Measurements from ENCODE around the gene PRPF4. TPM values are rescaled to one million over a fixed set of nuclear protein-coding genes. Genes with fewer than 3 reads are reported as not detected.
"Not testable (repeated sequence)": the region's sequence is repeated elsewhere in the genome, so short reads cannot be mapped to it uniquely, and the experiment has no call there.

Gene PRPF4
- total RNA-seq, 1 donor from 2014 or later, result 29.4 TPM

- Mint-ChIP-seq H3K9me3 (no peaks in the 10 kb centered on the region), H3K27me3 (ENCODE audit: low read depth) (no peaks in the 10 kb centered on the region), H3K36me3 (peaks cover 48% of the 10 kb centered on the region), H3K4me3 (no peak overlapping the region), H3K4me1 (no peaks in the 10 kb centered on the region), H3K27ac (no peak overlapping the region)
- no peak for DNase-seq (ENCODE audit: low spot score in 2 of 2, unreplicated experiment in 2 of 2)
- no peak for TF ChIP-seq CTCF (IDR thresholded peaks at IDR 0.05; ENCODE audit: unreplicated experiment)
These were observed 13.6 kb downstream of the PRPF4 start for GRCh38 chr9:113289091-113289490.

DNA sequence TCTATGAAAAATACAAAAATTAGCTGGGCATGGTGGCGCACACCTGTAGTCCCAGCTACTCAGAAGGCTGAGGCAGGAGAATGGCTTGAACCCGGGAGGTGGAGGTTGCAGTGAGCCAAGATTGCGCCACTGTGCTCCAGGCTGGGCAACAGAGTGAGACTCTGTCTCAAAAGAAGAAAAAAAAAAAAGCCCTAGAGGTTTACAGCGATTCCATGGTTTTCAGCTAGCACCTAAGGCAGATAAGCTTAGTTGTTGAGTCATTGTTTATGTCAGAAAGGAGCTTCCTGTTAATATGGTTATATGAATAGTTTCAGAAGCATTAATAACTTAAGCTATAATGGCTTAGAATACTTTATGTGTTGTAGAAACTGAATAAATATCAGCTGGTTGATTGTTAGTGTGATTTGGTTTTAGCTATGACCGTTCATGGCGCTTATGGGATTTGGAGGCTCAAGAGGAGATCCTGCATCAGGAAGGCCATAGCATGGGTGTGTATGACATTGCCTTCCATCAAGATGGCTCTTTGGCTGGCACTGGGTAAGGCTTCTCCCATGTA, 14.7 kb downstream of the PRPF4 start:
- no peak for DNase-seq (ENCODE audit: low spot score in 2 of 2, unreplicated experiment in 2 of 2)
- Mint-ChIP-seq H3K9me3 (no peaks in the 10 kb centered on the region), H3K4me3 (no peak overlapping the region), H3K27ac (no peak overlapping the region), H3K27me3 (ENCODE audit: low read depth) (no peaks in the 10 kb centered on the region), H3K4me1 (no peaks in the 10 kb centered on the region), H3K36me3 (peaks cover 39% of the 10 kb centered on the region)
- TF ChIP-seq CTCF (IDR thresholded peaks at IDR 0.05; ENCODE audit: unreplicated experiment), result no peak

DNA sequence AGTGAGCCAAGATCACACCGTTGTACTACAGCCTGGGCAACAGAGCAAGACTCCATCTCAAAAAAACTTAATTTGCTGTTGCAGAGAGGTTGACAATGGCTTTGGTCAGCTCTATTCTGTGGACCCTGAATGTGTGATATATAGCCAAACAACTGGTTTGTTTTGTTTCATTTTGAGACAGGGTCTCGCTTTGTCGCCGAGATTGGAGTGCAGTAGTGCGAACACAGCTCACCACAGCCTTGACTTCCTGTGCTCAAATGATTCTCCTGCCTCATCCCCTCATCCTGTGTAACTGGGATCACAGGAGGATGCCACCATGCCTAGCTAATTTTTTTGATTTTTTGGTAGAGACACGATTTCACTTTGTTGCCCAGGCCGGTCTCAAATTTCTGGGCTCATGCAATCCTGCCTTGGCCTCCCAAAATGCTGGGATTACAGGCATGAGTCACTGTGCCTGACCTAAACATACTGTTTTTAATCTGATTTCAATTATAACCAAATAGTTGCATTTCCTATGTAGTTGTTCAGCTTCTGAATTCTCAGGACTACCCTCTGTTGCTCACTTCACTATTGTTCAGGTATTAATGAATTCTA, 17.9 kb downstream of the PRPF4 start:
- no peaks in the 10 kb centered on the region for H3K27me3 Mint-ChIP-seq (ENCODE audit: low read depth)
- H3K4me3 Mint-ChIP-seq, result no peak overlapping the region
- no peak for DNase-seq (ENCODE audit: low spot score in 2 of 2, unreplicated experiment in 2 of 2)
- no peak for TF ChIP-seq CTCF (IDR thresholded peaks at IDR 0.05; ENCODE audit: unreplicated experiment)
- H3K36me3 Mint-ChIP-seq, result peaks cover 28% of the 10 kb centered on the region
- H3K4me1 Mint-ChIP-seq, result no peaks in the 10 kb centered on the region
- H3K27ac Mint-ChIP-seq, result no peak overlapping the region
- no peaks in the 10 kb centered on the region for H3K9me3 Mint-ChIP-seq

GRCh38 chr9:113296247-113296646, 20.8 kb downstream of the PRPF4 start:
- not testable (repeated sequence) for H3K9me3 Mint-ChIP-seq; H3K4me3 Mint-ChIP-seq; H3K27me3 Mint-ChIP-seq (ENCODE audit: low read depth); H3K36me3 Mint-ChIP-seq; DNase-seq (ENCODE audit: low spot score in 2 of 2, unreplicated experiment in 2 of 2); H3K27ac Mint-ChIP-seq; H3K4me1 Mint-ChIP-seq

DNA sequence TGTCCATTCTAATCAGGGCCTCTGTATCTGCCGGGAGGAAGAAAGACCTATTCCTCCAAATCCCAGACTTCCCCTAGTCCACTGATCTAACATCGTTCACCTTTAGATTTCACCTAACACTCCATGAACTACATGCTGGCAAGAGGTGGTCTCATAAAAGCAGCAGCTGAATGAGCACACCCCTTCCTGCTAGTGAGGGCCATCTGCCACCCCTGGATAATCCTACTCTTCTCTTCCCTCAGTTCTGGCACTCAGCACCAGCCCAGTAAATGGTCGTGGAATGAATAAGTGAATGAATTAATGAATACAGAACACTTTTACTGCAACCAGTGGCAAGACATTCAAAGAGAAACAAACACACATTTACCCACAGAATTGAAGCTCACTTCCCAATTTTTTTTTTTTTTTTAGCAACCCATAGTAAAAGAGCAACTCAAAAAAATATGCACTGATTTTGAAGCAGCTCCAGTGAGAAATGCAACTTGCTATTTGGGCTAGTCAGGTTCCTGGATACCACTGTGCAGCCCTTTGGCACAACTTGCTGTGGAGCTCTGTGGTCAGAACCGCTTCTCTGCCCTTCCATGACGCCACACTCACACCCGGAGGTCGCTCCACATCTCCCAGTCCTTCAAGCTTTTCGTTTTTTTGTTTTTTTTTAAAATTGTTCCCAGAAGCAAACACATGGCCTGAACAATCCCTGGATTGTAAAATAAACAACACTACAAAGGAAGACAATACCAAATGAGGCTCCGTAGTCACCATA, 21.5 kb downstream of the PRPF4 start:
- Mint-ChIP-seq H3K27me3 (ENCODE audit: low read depth) (peaks cover 3% of the 10 kb centered on the region), H3K9me3 (no peaks in the 10 kb centered on the region), H3K4me1 (peaks cover 9% of the 10 kb centered on the region), H3K27ac (no peak overlapping the region), H3K36me3 (peaks cover 2% of the 10 kb centered on the region), H3K4me3 (no peak overlapping the region)
- DNase-seq (ENCODE audit: low spot score in 2 of 2, unreplicated experiment in 2 of 2), result no peak
- TF ChIP-seq CTCF (IDR thresholded peaks at IDR 0.05; ENCODE audit: unreplicated experiment), result no peak

DNA sequence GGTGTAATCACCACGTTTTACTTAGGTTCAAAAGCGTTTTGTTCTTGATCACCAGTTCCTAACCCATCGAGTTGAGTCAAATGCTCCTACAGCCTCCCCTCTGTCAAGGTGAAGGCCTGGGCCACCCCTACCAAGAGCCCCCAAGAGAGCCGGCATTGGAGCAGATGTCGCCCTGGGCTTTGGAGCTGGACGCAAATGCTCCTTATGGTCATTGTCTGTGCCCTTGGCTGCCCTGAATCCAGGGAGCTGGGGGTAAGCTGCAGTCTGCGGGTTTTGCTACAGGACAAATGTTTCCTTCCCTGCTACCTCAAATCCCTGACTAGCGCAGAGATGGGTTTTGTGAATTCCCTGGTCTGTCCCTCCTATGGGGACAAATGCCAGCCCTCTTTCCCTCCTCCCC, 22.9 kb downstream of the PRPF4 start:
- Mint-ChIP-seq H3K36me3 (no peaks in the 10 kb centered on the region), H3K4me3 (no peak overlapping the region), H3K4me1 (peaks cover 9% of the 10 kb centered on the region), H3K9me3 (no peaks in the 10 kb centered on the region), H3K27ac (no peak overlapping the region), H3K27me3 (ENCODE audit: low read depth) (peaks cover 3% of the 10 kb centered on the region)
- no peak for TF ChIP-seq CTCF (IDR thresholded peaks at IDR 0.05; ENCODE audit: unreplicated experiment)
- DNase-seq (ENCODE audit: low spot score in 2 of 2, unreplicated experiment in 2 of 2), result no peak
